GM12874 (cell line): ENCODE measurements around the gene COG3.

Experiments used
- TF ChIP-seq, protein P1 (sequence below): IDR thresholded peaks from 2 replicates; pipeline ENCODE4 v1.5.1; 2011; ENCODE audit warnings: low read depth, mild to moderate bottlenecking, control low read depth, low read length, moderate library complexity; ENCODE audit not compliant: insufficient read depth

The COG3 gene

DNA sequence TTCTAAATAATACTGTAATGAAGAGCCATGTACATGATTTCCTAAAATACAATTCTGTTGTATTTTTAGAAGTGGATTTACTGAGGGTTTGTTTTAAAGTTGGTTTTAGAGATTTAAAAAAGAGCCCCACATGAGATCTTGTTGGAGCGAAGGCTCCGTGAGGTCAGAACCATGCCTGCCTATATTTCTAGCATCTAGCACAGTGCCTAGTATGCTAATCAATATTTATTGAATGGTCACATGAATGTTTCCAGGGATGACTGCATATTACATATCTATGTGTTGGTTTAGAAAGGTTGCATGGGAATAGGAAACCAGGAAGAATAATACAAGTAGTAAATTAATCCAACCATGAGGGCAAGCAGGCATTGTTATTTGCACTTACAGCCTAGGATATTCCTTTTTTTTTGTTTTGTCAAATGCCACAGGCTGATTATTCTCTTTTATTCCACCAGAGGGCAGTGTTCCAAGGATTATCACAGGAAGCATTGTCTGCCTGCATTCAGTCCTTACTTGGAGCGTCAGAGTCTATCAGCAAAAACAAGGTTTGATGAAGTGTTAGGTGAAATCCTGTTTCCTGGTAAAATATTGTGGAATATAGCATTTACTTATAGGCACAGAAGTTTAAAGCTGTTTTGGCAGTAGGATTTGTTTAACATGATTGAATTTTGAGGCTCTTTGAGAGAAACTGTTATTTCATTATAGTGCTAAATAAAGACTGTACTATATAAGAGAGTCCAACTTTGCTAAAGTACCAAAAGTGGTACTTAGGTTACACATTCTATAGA is 46.8 kb downstream of the COG3 start:
- TF ChIP-seq, protein P1, sequence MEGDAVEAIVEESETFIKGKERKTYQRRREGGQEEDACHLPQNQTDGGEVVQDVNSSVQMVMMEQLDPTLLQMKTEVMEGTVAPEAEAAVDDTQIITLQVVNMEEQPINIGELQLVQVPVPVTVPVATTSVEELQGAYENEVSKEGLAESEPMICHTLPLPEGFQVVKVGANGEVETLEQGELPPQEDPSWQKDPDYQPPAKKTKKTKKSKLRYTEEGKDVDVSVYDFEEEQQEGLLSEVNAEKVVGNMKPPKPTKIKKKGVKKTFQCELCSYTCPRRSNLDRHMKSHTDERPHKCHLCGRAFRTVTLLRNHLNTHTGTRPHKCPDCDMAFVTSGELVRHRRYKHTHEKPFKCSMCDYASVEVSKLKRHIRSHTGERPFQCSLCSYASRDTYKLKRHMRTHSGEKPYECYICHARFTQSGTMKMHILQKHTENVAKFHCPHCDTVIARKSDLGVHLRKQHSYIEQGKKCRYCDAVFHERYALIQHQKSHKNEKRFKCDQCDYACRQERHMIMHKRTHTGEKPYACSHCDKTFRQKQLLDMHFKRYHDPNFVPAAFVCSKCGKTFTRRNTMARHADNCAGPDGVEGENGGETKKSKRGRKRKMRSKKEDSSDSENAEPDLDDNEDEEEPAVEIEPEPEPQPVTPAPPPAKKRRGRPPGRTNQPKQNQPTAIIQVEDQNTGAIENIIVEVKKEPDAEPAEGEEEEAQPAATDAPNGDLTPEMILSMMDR, result peak; percentile 64

GRCh38 chr13:45512098-45512496 is 47.4 kb downstream of the COG3 start:
- TF ChIP-seq, protein P1, result no peak

DNA sequence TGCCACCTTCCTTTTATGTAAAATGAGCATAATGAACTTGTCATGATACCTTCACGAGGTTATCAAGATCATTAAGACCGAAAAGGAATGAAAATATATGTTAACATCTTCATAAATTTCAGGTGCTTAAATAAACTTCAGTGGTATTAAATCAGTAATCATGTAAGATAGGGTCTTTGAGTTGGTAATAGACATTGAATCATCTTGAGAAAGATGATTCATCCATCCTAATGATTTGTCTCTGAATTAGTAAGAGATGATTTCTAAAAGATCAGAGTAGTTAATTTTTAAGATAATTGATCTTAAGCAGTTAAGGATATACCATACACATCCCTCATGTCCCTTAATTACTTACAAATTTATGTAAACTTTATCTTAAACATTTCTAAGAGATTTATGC is 52.0 kb downstream of the COG3 start:
- TF ChIP-seq, protein P1, result no peak

DNA sequence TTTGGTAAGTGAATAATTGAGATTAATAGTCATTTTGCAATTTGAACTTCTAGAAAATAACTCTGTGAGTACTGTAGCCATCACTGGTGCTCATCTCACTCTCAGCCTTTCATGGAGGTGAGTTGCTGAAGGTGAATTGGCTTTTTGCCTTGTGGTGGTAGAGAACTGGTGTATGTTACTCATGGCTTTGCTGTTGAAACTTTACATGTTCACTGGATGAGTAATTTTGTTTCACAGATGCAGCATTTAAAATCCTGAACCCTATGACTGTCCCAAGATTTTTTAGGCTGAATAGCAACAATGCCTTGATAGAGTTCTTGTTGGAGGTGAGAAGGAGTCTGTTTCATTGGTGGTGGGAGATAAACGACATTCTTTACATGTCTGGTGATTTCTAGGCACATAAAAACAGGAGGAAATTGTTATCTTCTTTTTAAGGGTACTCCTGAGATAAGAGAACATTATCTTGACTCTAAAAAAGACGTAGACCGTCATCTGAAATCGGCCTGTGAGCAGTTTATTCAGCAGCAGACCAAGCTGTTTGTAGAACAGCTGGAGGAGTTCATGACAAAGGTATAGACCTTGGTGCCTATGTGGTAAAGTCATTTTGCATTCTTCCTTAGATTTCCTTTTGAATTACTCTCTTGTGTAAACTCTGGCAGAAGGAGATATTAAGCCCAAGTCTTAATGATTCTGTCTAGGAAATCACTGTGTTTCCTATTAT is 53.9 kb downstream of the COG3 start:
- TF ChIP-seq, protein P1, result no peak

GRCh38 chr13:45519493-45519892 is 54.8 kb downstream of the COG3 start:
- TF ChIP-seq, protein P1, result no peak

GRCh38 chr13:45521297-45521696 is 56.6 kb downstream of the COG3 start:
- TF ChIP-seq, protein P1, result no peak

DNA sequence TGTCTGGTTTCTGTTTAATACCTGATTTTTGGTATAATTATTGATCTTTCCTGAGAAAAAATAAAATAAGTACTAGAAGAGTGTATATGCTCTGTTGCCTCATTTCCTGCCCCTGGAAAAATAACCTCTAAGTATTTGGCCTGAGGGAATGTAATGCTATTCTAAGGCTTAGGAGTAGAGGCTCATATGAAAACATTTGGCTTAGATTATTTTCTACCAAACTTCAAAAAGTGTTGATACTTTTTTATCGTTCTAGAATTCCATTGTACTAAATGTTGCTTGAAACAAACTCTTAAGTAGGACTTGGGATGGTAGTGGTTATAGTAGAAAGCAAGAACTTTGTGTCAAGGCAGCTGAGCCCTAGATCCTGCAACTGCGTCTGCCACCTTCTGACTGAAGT is 57.8 kb downstream of the COG3 start:
- TF ChIP-seq, protein P1, result no peak
